ENCODE results near the gene ACTR1A.
"Not testable (repeated sequence)": the region's sequence is repeated elsewhere in the genome, so short reads cannot be mapped to it uniquely, and the experiment has no call there.

Gene ACTR1A

DNA sequence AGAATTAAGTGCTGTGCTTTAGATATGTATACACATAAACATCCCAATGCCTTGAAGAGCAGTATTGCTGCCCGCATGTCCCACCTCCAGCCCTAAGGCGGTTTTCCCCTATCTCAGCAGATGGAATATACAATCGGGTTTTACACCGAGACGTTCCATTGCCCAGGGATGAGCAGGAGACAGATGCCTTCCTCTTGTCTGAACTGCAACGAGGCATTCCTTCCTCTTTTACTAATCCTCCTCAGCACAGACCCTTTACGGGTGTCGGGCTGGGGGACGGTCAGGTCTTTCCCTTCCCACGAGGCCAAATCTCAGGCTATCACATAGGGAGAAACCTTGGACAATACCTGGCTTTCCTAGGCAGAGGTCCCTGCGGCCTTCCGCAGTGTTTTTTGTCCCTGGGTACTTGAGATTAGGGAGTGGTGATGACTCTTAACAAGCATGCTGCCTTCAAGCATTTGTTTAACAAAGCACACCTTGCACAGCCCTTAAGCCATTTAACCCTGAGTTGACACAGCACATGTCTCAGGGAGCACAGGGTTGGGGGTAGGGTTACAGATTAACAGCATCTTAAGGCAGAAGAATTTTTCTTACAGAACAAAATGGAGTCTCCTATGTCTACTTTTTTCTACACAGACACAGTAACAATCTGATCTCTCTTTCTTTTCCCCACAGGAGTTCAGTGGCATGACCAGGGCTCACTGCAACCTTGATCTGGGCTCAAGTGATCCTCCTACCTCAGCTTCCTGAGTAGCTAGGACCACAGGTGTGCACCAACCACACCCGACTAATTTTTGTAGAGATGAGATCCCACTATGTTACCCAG lies 47.6 kb downstream of the ACTR1A start:
- DNase-seq (ENCODE audit: low spot score): not testable (repeated sequence)

DNA sequence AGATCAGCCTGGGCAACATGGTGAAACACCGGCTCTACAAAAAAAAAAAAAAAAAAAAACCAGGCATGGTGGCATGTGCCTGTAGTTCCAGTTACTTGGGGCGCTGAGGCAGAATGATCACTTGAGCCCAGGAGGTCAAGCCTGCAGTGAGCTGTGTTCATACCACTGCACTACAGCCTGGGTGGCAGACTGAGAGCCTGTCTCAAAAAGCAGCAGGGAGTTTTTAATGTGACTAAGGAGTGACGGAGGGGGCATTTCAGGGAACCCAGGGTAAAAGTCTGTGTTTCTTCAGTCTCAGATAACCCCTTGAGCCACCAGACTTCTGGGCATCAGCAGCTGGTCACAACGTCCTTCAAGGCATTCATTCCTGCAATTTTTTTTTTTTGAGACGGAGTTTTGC lies 49.0 kb downstream of the ACTR1A start:
- no peak for DNase-seq (ENCODE audit: low spot score)

DNA sequence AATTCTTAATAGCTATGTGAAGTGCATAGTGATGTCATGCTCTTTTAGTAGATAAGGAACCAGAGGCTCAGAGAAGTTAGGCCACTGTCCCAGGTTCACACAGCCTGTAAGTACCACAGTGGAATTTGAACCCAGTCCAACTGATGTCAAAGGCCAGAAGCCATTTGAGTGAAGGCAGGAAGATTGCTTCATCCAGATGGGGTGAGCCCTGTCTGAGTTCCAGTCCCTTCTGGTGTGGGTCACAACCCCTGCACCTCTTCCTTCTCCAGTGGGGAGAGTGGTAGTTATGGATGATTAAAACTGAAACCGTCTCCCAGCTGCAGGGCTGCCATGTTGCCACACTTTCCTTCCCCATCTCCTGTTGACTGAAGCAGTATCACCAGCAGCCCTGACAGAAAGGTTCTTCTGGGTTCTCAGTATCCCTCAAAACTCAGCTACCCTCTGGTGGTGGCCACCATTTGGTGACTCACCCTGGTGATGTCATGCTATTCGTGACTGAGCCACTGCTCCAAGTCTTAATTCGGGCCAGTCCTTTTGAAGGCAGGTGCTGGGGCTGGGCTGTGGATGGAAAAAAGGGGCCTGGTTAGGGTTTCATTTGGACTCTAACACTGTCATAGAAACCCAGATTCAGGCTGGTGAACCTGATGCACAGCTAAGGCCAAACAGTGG lies 49.7 kb downstream of the ACTR1A start:
- peak; percentile 78 for DNase-seq (ENCODE audit: low spot score)

DNA sequence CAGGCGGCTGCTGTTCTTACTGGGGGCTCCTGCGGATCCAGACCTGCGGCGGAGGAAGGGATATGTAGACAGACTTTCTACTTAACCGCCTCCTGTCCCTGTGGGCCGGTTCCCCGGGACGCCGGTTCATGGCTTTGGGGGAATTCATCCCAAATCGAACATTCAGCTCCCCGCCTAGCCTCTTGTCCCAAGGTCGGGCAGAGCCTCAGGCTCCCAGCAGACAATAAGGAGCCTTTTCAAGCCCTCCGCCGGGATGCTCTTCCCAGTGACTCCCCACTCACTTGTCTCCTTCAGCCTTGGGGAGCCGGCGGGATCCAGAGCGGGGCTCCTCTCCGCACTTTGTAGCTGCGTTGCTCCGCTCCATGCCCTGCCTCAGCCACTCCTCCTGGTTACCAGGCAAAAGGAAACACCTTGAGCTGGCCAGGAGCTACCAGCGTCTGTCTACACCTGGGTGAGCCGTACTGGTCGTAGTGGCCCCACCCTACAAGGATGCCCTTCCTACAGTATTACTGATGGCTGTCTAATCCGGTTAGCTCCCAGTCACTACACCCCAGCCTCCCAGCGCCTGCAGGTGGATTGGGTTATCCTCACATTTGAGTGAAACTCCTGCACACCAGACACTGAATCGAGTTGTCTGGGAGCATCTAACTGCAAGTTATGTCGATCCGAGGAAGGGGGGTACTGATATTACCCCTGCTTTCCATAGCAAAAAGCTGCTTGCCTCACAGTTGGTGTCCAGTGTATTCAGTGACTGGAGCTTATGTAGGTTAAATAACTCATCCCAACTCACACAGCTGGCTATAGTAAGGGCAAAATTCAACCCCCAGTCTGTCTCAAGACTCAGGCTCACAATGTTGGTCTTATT lies 51.2 kb downstream of the ACTR1A start, which contains the start of gene C10orf95:
C10orf95 (minus strand) TSS at position 439 of the 865 bp plus-strand sequence. CDS start 450 bp downstream, outside the sequence.
- DNase-seq (ENCODE audit: low spot score): peak; percentile 27

DNA sequence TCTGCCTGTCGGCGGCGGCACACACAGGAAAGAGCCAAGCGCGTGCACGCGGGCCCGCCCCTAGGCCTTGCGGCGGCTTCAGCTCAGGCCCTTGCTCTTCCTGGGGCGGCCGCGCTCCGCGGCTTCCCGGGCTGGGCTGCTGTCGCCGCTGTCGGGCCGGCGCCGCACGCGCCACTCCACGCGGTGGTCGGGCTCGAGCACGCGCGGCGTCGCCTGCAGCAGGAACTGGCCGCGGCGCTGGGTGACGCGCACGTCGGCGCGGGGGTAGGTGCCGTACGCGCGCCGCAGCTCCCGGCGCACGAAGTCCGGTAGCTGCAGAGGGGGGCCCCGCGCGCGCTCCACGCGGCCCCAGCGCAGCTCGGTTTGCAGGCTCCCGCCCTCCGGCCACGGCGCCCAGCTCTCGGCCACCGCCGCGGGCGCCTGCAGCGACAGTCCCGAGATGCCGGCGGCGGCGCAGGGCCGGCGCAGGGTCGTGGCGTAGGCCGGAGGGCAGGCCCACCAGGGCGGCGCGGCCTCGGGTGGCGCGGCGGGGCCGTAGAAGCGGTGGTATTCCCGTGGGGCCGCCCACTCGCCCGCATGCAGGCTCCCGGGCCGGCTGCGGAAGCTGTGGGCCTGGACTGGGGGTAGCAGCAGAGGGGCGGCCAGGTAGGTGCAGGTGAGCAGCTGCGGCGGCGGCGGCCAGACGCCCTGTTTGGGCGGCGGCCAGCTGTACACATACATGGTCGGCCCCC lies 52.0 kb downstream of the ACTR1A start:
- DNase-seq (ENCODE audit: low spot score): peak; percentile 89

DNA sequence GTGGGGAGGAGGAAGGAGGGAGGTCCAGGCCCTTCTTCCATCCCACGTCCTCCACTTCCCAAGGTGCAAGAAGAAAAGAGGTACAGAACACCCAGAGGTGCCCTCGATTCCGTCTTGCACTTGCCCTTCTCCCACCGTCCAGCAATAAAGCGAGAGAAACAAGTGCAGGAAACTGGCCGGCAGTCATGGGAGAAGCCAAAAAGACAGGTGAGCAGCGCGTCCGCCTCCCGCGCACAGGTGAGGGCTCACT lies 52.5 kb downstream of the ACTR1A start:
- DNase-seq (ENCODE audit: low spot score): no peak

DNA sequence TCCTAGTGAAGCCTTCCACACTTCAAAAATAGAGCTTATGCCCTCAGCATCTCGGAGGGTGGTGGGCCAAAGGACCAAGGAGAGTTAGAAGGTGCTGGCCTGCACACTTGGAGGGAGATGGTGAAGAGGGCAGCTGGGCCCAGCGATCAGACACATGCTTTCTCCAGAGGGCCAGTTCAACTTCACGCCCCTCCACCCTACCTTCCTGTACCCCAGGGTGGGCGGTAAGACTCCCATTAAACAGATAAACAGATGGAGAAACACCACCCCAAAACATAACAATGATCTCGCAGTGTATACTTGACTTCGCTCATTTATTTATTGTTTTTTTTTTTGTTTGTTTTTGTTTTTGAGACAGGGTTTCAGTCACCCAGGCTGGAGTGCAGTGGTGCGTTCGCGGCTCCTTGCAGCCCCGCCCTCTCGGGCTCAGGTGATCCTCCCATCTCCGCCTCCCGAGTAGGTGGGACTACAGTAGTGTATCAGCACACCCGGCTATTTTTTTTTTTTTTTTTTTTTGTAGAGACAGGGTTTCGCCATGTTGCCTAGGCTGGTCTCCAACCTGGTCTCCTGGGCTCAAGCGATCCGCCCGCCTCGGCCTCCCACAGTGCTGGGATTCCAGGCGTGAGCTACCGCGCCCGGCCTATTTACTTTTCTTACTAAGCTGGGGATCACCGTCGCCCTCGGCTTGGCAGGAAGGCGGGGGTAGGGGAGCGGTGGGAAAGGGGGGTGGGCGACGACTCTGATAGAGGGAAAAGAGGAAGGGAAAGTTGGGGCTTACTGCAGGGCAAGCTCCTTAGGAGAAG lies 53.0 kb downstream of the ACTR1A start:
- peak; percentile 71 for DNase-seq (ENCODE audit: low spot score)

DNA sequence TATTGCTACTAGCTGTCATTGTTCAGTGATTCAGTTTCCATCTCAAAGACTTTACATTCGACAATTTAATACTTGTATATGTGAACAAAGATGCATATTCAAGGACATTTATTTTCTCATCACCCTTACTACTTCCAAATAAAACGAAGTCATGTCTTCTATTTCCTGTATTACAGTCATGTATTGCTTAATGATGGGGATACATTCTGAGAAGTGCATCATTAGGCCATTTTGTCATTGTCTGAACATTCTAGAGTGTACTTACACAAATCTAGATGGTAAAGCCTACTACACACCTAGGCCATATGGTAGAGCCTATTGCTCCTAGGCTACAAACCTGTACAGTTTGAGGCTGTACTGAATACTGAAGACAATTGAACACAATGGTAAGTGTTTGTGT lies 57.7 kb downstream of the ACTR1A start:
- DNase-seq (ENCODE audit: low spot score): no peak

DNA sequence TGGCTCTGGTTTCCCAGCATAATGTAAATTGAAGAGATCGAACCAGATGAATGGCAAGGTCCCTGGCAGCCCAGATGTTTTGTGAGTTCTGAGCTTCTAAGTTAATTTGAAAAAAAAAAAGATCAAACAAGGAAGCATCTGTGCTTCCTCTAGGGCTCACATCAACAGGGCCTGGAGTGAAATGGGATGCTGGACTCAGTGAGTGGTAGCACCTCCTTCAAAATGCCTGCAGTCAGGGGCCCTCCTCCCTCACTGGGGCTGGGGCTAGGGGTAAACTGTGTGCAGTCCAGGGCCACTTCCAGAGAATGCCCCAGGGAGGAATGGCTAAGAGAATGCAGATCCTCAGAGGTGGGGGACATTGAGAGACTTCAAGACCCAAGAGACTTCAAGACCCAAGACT lies 64.1 kb downstream of the ACTR1A start:
- no peak for DNase-seq (ENCODE audit: low spot score)

DNA sequence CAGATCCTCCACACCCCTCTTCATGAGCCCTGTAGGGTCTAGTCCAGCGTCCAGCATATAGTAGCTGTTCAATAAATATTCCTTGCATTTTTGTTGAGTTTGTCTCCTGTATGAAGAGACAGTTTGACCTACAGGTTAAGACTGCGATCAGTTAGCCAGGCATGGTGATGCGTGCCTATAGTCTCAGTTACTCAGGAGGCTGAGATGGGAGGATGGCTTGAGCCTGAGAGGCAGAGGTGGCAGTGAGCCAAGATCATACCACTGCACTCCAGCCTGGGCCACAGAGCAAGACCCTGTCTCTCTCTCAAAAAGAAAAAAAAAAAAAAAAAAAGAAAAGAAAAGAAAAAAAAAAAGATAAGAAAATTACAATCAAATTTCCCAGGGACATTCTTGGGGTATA lies 65.0 kb downstream of the ACTR1A start:
- DNase-seq (ENCODE audit: low spot score): no peak

DNA sequence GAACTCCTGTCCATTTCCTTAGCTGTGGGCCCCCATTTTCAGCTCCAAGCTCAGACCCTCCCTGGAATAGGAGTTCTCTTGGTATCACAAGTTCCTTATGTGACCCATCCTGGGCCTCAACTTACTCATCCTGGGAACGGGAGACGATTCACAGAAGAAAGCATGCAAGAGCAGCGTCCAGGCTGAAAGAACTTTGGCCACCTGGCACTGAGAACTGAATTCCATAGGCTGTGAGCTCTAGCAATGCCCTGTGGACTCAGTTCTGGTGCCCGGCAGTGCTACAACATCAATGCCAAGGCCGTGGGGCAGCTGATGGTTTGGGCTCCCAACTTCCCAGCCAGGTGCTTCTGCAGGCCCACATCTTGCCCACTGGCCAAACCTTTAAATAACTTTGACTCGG lies 66.2 kb downstream of the ACTR1A start:
- DNase-seq (ENCODE audit: low spot score): no peak

DNA sequence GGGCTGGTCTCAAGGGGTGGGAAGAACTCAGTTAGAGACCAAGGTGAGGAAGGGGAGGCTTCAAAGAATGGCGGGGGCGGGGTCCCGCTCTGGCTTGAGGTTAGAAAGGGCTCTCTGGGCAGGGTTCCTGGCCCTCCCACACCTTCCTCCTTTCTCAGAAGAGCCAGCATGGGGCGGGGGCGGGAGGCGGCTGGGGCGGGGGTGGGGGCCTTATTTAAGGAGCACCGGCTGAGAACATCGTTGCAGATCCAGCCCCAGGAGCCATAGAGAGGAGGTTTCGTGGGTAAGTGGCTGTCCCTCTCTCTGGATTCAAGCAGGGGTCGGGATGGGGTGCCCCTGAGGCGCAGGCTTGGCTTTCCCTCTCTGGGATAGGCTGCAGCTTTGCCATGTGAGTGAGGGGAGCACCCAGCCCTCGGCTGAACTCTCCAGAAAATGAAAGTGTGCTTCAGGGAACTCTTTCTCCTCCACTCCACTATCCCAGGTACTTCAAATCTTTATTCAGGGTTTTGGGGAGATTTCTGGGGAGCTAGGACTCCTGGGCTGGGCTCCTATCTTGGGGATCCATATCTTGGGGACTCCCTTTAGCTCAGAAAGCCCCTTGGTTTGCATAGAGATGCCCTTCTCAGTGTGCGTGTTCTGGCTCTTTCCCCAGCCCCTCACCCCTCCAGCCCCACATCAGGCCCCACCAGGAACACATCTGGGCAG lies 66.8 kb downstream of the ACTR1A start:
- DNase-seq (ENCODE audit: low spot score): no peak

DNA sequence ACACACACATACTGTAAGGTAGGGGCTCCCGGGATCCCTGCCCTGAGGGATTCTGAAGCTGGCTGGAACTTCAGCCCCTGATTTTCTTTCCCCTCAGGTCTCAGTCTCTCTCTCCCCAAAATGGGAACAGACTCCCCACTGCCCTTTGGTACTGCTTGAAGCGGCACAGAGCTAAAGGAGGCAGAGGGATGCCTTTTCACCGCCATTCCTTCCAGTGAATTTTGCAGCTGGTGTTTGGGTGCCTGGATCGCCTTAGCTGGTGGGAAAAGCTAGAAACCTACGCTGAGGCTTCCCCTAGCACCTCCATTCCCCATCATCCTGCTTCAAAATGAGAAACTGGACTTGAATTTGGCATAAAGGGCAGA lies 67.4 kb downstream of the ACTR1A start:
- DNase-seq (ENCODE audit: low spot score): no peak

DNA sequence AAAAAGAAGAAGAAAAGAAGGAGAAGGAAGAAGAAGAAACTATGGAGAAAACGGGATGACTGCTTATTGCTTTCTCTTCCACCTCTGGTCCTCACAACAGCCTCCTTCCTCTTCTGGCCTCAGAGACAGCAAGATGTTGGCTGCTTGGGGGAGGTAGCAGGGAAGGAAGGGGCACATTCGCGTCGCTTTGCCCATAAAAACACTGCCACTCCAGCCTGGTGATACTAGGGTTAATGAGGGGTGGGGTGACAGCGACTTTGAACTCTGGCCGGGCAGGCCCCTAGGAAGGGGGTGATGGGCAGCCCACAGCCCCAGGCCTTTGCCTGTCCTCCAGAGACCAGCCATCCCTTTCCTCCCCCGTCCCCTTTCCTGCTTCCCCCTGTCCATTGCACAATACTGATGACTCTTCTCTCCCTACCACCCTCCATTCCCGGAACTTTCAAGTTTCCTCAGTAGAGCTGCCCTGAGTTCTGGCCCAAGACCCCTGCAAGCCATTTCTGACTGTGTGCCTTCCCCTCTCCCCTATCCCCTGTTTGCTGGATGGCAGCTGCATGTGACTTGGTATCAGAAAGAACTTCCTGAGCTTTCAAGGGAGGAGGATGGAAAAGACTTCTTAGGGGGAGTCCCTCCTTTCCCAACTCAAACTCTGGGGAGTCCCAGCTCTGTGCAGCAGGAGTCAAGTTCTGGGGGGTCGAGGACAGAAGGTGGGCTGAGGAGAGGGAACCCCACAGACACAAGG lies 67.9 kb downstream of the ACTR1A start:
- no peak for DNase-seq (ENCODE audit: low spot score)

DNA sequence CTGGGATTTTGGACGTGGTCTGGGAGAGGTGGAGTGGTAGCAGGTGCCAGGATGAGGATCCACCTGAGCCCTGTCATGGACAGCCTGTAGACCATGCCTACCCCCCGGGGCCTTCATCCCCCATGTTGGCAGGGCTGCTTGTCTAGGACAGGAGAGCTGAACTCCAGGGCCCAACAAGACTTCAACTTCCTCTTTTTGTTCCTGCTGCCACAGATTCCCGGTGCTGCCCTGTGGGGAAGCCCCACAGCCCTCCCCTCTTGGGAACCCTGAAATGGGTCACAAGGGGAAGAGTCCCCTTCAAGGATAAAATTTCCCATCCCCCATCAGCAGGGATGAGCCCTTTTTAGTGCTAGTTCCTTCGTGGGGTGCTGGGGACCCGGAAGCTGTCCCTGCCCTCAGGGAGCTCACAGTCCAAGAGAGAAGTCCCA lies 68.9 kb downstream of the ACTR1A start:
- no peak for DNase-seq (ENCODE audit: low spot score)

DNA sequence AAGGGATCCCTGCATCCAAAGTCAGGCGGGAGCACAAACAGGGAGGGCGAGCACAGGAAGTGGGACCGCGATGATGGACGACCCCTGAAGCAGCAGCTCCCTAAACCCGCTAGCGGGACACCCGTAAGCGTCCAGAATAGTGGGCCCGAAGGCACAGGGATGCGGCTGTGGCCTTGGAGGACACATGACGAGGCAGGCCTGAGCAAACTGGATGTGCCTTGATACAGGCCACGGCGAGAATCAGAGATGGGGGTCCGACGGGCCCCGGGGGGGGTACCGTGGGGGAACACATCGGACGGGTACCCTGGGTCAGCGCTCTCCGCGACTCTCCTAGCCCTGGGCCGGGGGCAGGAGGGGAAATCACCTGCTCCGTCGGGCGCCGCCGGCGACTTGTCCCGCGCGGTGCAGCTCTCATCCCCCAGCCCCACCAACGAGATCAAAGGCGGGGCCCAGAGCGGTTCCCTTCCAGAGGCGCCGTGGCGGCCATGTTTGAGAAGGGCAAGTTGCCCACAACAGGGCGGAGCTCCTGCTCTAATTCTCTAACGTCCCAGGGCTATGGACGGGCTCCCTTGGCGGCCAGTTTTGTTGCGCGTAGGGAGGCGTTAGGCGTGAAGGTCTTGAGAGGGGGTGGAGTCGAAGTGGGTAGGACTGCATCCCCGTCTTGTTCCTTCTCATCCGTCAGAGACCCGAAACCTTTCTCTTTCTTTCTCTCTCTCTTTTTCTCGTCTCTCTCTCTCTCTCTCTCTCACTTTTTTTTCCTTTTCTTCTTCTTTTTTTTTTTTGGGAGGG lies 70.2 kb downstream of the ACTR1A start, which contains the start of gene CUEDC2:
CUEDC2 (minus strand) TSS at position 413 of the 789 bp plus-strand sequence. CDS start 7,386 bp downstream, outside the sequence.
- DNase-seq (ENCODE audit: low spot score): peak; percentile 95

DNA sequence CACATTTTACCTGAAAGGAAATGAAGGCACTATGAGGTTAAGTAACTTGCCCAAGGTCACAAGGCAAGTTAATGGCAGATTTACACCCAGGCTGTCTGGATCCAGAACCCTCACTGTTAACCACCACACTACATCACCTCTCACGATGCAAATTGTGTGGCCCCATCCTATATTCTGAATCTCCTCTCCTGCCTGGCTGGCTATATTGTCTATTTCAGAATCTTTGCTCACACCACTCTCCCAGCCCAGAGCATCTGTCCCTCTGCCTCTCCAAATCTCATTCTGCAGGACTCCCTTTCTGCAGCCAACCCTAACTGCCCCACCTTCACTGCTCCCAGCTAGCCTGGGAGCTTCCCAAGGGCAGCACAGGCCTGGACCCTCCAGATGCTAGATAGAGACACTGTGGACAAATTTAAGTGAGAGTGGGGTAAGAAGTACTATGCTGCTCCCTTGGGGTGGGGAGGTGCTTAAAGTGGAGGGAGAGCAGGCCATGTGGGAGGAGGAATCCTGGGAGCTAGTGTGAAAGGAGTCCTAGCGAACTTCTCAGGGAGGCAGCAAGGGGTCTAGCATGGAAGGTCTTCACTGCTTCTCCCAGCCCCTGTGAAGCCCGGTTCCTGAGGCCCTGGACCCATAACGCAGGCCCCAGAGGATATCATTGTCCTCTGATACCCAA lies 70.9 kb downstream of the ACTR1A start:
- peak; percentile 72 for DNase-seq (ENCODE audit: low spot score)

DNA sequence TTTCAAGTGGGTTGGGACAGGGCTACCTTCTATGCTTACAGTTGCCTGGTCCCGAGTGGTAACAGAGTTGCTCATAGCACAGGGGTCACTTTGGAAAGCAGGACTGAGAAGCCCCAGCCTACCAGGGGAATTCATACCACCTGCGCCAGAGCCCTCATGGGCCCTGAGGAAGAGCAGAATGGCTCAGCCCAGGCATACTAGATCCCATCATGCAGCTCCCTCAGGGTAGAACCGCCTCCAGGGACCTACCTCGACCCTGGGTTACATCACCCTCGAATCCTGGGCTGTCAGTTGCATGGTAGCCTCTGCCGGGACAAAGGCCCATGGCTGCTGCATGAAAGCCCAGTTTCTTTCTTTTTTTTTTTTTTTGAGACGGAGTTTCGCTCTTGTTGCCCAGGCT lies 73.0 kb downstream of the ACTR1A start:
- no peak for DNase-seq (ENCODE audit: low spot score)

Data from RKO (cell line).